ENCODE measurements around the gene DYNC1LI2. TPM values are rescaled to one million over a fixed set of nuclear protein-coding genes. Genes with fewer than 3 reads are reported as not detected.
A peak's percentile ranks its signal among the peaks of the same experiment; 100 is the strongest.

Gene DYNC1LI2
- total and polyA plus RNA-seq, 2 experiments from 2014 or later, result 80.6 to 173 TPM

- no peaks in the 10 kb centered on the region for H3K79me2 ChIP-seq (ENCODE audit: insufficient read depth)
- peaks cover 24% of the 10 kb centered on the region for H3K36me3 ChIP-seq (ENCODE audit: low read depth)
- H3K27ac ChIP-seq, result peak overlapping the region; percentile 48
- DNase-seq, result peak; percentile 82
- in situ Hi-C loops (cut with MboI), result no loop called here
- peaks cover 39% of the 10 kb centered on the region for H3F3A ChIP-seq (ENCODE audit: insufficient read depth)
- no peaks in the 10 kb centered on the region for H3K27me3 ChIP-seq (replicated peaks; ENCODE audit: insufficient read depth)
- no peaks in the 10 kb centered on the region for H4K20me1 ChIP-seq (ENCODE audit: insufficient read depth)
- no peaks in the 10 kb centered on the region for H3K9me3 ChIP-seq (ENCODE audit: low read depth)
- H3K9ac ChIP-seq, result no peak overlapping the region; the same call in 1 of the 2 replicates
- WGBS, 2 experiments (ENCODE audit: low coverage in 1 of 2, low lambda C conversion rate in 2 of 2, missing lambda C conversion rate in 2 of 2), result 20 to 29% methylated on average over 12 of the region's 12 CpGs
- TF ChIP-seq EZH2 (IDR thresholded peaks at IDR 0.05; ENCODE audit: insufficient read depth, poor library complexity, severe bottlenecking) (no peak), EZH2phosphoT487 (IDR thresholded peaks at IDR 0.05; ENCODE audit: insufficient read depth, low read depth) (no peak)
- H3K4me3 ChIP-seq, result no peak overlapping the region
- no peaks in the 10 kb centered on the region for H3K9me2 ChIP-seq (ENCODE audit: insufficient read depth)
- H3K4me1 ChIP-seq (ENCODE audit: insufficient read depth), result peaks cover 24% of the 10 kb centered on the region
- no peak overlapping the region for H2AFZ ChIP-seq
- no peak overlapping the region for H3K4me2 ChIP-seq (ENCODE audit: unreplicated experiment)
These were observed 34.2 kb downstream of the DYNC1LI2 start for GRCh38 chr16:66717112-66717675.

- H3K9ac ChIP-seq, result no peak overlapping the region
- no peak overlapping the region for H3K4me3 ChIP-seq
- 56 to 70% methylated on average over 6 of the region's 6 CpGs for WGBS, 2 experiments (ENCODE audit: low coverage in 1 of 2, low lambda C conversion rate in 2 of 2, missing lambda C conversion rate in 2 of 2)
- H3K27ac ChIP-seq, result no peak overlapping the region
- peaks cover 16% of the 10 kb centered on the region for H3F3A ChIP-seq (ENCODE audit: insufficient read depth)
- no peak overlapping the region for H3K4me2 ChIP-seq (ENCODE audit: unreplicated experiment)
- no peak overlapping the region for H2AFZ ChIP-seq
- H3K79me2 ChIP-seq (ENCODE audit: insufficient read depth), result no peaks in the 10 kb centered on the region
- no peak for DNase-seq
- in situ Hi-C loops (cut with MboI), result no loop called here
- H3K36me3 ChIP-seq (ENCODE audit: low read depth), result 0 out of 2 replicates have a peak, but pooled peaks cover 4% of the 10 kb centered on the region
- H3K9me3 ChIP-seq (ENCODE audit: low read depth), result no peaks in the 10 kb centered on the region
- no peaks in the 10 kb centered on the region for H4K20me1 ChIP-seq (ENCODE audit: insufficient read depth)
- H3K27me3 ChIP-seq (replicated peaks; ENCODE audit: insufficient read depth), result no peaks in the 10 kb centered on the region
- H3K4me1 ChIP-seq (ENCODE audit: insufficient read depth), result peaks cover 12% of the 10 kb centered on the region
- H3K9me2 ChIP-seq (ENCODE audit: insufficient read depth), result no peaks in the 10 kb centered on the region
- TF ChIP-seq EZH2 (IDR thresholded peaks at IDR 0.05; ENCODE audit: insufficient read depth, poor library complexity, severe bottlenecking) (no peak), EZH2phosphoT487 (IDR thresholded peaks at IDR 0.05; ENCODE audit: insufficient read depth, low read depth) (no peak)
These were observed 36.6 kb downstream of the DYNC1LI2 start for GRCh38 chr16:66714654-66715307.

- Histone ChIP-seq H3K36me3 (ENCODE audit: low read depth) (0 out of 2 replicates have a peak, but pooled peaks cover 4% of the 10 kb centered on the region), H2AFZ (no peak overlapping the region), H3K9me3 (ENCODE audit: low read depth) (no peaks in the 10 kb centered on the region), H4K20me1 (ENCODE audit: insufficient read depth) (no peaks in the 10 kb centered on the region), H3K4me3 (no peak overlapping the region), H3K79me2 (ENCODE audit: insufficient read depth) (no peaks in the 10 kb centered on the region), H3K4me1 (ENCODE audit: insufficient read depth) (peaks cover 12% of the 10 kb centered on the region), H3K4me2 (ENCODE audit: unreplicated experiment) (no peak overlapping the region), H3K9me2 (ENCODE audit: insufficient read depth) (no peaks in the 10 kb centered on the region), H3K27ac (no peak overlapping the region), H3K9ac (no peak overlapping the region), H3F3A (ENCODE audit: insufficient read depth) (peaks cover 16% of the 10 kb centered on the region), H3K27me3 (replicated peaks; ENCODE audit: insufficient read depth) (no peaks in the 10 kb centered on the region)
- no peak for DNase-seq
- TF ChIP-seq EZH2phosphoT487 (IDR thresholded peaks at IDR 0.05; ENCODE audit: insufficient read depth, low read depth), result no peak
- no peak for TF ChIP-seq EZH2 (IDR thresholded peaks at IDR 0.05; ENCODE audit: insufficient read depth, poor library complexity, severe bottlenecking)
- WGBS, 2 experiments (ENCODE audit: low coverage in 1 of 2, low lambda C conversion rate in 2 of 2, missing lambda C conversion rate in 2 of 2), result 85 to 87% methylated on average over 6 of the region's 6 CpGs
- in situ Hi-C loops (cut with MboI), result no loop called here
These were observed 37.3 kb downstream of the DYNC1LI2 start for GRCh38 chr16:66714062-66714461.

DNA sequence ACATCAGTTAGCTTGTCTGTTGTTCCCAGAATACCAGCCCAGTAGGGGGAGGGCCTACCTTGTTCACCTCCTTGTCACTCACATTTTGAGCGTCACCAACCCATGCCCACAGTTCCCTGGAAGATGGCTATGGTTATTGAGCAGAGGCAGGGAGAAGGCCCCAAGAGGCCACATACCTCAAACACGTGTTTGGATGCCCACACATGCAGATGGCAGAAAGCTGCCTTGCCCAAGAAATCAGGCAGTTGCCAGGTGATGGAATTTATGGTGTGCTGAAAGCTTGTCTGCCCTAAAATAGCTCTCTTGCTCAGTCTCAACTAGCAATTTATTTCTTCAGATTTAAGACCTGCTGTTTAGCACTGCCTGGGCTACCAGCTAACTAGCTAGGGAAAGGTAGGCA, 38.3 kb downstream of the DYNC1LI2 start:
- H3K4me2 ChIP-seq (ENCODE audit: unreplicated experiment), result no peak overlapping the region
- no peak overlapping the region for H3K9ac ChIP-seq
- no peaks in the 10 kb centered on the region for H3K27me3 ChIP-seq (replicated peaks; ENCODE audit: insufficient read depth)
- H4K20me1 ChIP-seq (ENCODE audit: insufficient read depth), result no peaks in the 10 kb centered on the region
- no peaks in the 10 kb centered on the region for H3K79me2 ChIP-seq (ENCODE audit: insufficient read depth)
- in situ Hi-C loops (cut with MboI), result no loop called here
- peak; percentile 19 for DNase-seq
- H3K27ac ChIP-seq, result no peak overlapping the region
- 17 to 39% methylated on average over 2 of the region's 2 CpGs for WGBS, 2 experiments (ENCODE audit: low coverage in 1 of 2, low lambda C conversion rate in 2 of 2, missing lambda C conversion rate in 2 of 2)
- peaks cover 10% of the 10 kb centered on the region for H3F3A ChIP-seq (ENCODE audit: insufficient read depth)
- no peak for TF ChIP-seq EZH2 (IDR thresholded peaks at IDR 0.05; ENCODE audit: insufficient read depth, poor library complexity, severe bottlenecking)
- no peak for TF ChIP-seq EZH2phosphoT487 (IDR thresholded peaks at IDR 0.05; ENCODE audit: insufficient read depth, low read depth)
- H3K4me1 ChIP-seq (ENCODE audit: insufficient read depth), result peaks cover 10% of the 10 kb centered on the region
- no peaks in the 10 kb centered on the region for H3K9me2 ChIP-seq (ENCODE audit: insufficient read depth)
- no peaks in the 10 kb centered on the region for H3K9me3 ChIP-seq (ENCODE audit: low read depth)
- H3K4me3 ChIP-seq, result no peak overlapping the region
- H3K36me3 ChIP-seq (ENCODE audit: low read depth), result no peaks in the 10 kb centered on the region
- no peak overlapping the region for H2AFZ ChIP-seq

Data from GM23248 (cell line).